WERI-Rb-1 (cell line): Measurements from ENCODE around the gene ACSL5.

Experiments used
- DNase-seq: peaks from one replicate; pipeline ENCODE4 v3.0.0-alpha.2; 2020
- H3K27ac ChIP-seq: fragments of 250-450 bp; sonication (Bioruptor Pico); 2 replicates; pipeline ENCODE4 v1.5.1; 2020; ENCODE audit warnings: mild to moderate bottlenecking, moderate library complexity
- H3K27me3 ChIP-seq: fragments of 250-450 bp; sonication (Bioruptor Pico); 2 replicates; pipeline ENCODE4 v1.5.1; 2021; ENCODE audit warnings: mild to moderate bottlenecking, low read depth, moderate library complexity; ENCODE audit not compliant: insufficient read depth, severe bottlenecking
- H3K36me3 ChIP-seq: fragments of 250-450 bp; sonication (Bioruptor Pico); 2 replicates; pipeline ENCODE4 v1.5.1; 2020; ENCODE audit warnings: mild to moderate bottlenecking, moderate library complexity
- H3K4me3 ChIP-seq: 2 replicates; pipeline ENCODE4 v1.5.1; 2011; ENCODE audit warnings: low read depth, mild to moderate bottlenecking, control low read depth, low read length
- H3K9me3 ChIP-seq: fragments of 250-450 bp; sonication (Bioruptor Pico); 2 replicates; pipeline ENCODE4 v1.5.1; 2021; ENCODE audit warnings: mild to moderate bottlenecking, moderate library complexity; ENCODE audit not compliant: severe bottlenecking
- CTCF ChIP-seq: IDR thresholded peaks from 2 replicates; pipeline ENCODE4 v1.5.1; 2011; ENCODE audit warnings: low read depth, mild to moderate bottlenecking, control low read depth, inconsistent platforms, low read length

The ACSL5 gene

GRCh38 chr10:112421731-112422130, 47.8 kb downstream of the ACSL5 start:
- H3K27ac ChIP-seq: no peak overlapping the region
- no peak overlapping the region for H3K4me3 ChIP-seq
- no peaks in the 10 kb centered on the region for H3K36me3 ChIP-seq
- H3K9me3 ChIP-seq: no peaks in the 10 kb centered on the region
- no peaks in the 10 kb centered on the region for H3K27me3 ChIP-seq
- TF ChIP-seq CTCF: no peak
- no peak for DNase-seq

- no peak overlapping the region for H3K4me3 ChIP-seq
- H3K9me3 ChIP-seq: no peaks in the 10 kb centered on the region
- no peak for TF ChIP-seq CTCF
- no peak for DNase-seq
- H3K36me3 ChIP-seq: peaks cover 6% of the 10 kb centered on the region; the same call in 1 of the 2 replicates
- no peaks in the 10 kb centered on the region for H3K27me3 ChIP-seq
- H3K27ac ChIP-seq: no peak overlapping the region
Observed at GRCh38 chr10:112424651-112425050, 50.7 kb downstream of the ACSL5 start.

GRCh38 chr10:112426111-112426510, 52.2 kb downstream of the ACSL5 start:
- TF ChIP-seq CTCF: no peak

GRCh38 chr10:112429147-112429546, 55.2 kb downstream of the ACSL5 start:
- H3K4me3 ChIP-seq: no peak overlapping the region
- no peak overlapping the region for H3K27ac ChIP-seq
- no peak for DNase-seq
- H3K27me3 ChIP-seq: no peaks in the 10 kb centered on the region
- H3K9me3 ChIP-seq: no peaks in the 10 kb centered on the region
- H3K36me3 ChIP-seq: peaks cover 32% of the 10 kb centered on the region
- no peak for TF ChIP-seq CTCF

More at GRCh38 chr10:112426111-112426510, 52.2 kb downstream of the ACSL5 start:
- H3K36me3 ChIP-seq: peaks cover 15% of the 10 kb centered on the region
- no peak overlapping the region for H3K27ac ChIP-seq
- H3K9me3 ChIP-seq: no peaks in the 10 kb centered on the region
- DNase-seq: no peak
- no peak overlapping the region for H3K4me3 ChIP-seq
- no peaks in the 10 kb centered on the region for H3K27me3 ChIP-seq

GRCh38 chr10:112429654-112430230, 55.8 kb downstream of the ACSL5 start:
- TF ChIP-seq CTCF: no peak
- H3K9me3 ChIP-seq: no peaks in the 10 kb centered on the region
- H3K36me3 ChIP-seq: peaks cover 32% of the 10 kb centered on the region

GRCh38 chr10:112433136-112433535, 59.2 kb downstream of the ACSL5 start:
- peaks cover 46% of the 10 kb centered on the region for H3K36me3 ChIP-seq

More at GRCh38 chr10:112429654-112430230, 55.8 kb downstream of the ACSL5 start:
- Histone ChIP-seq H3K4me3 (no peak overlapping the region), H3K27ac (no peak overlapping the region), H3K27me3 (no peaks in the 10 kb centered on the region)
- no peak for DNase-seq

More at GRCh38 chr10:112433136-112433535, 59.2 kb downstream of the ACSL5 start:
- H3K9me3 ChIP-seq: no peaks in the 10 kb centered on the region
- H3K4me3 ChIP-seq: no peak overlapping the region
- H3K27ac ChIP-seq: no peak overlapping the region
- H3K27me3 ChIP-seq: no peaks in the 10 kb centered on the region
- no peak for DNase-seq
- TF ChIP-seq CTCF: no peak
